Fibroblast of mammary gland (primary cell): Measurements from ENCODE around the gene CDK2AP2.
A peak's percentile ranks its signal among the peaks of the same experiment; 100 is the strongest.
"Not testable (repeated sequence)": the region's sequence is repeated elsewhere in the genome, so short reads cannot be mapped to it uniquely, and the experiment has no call there.

Source experiments
- DNase-seq: peaks from one replicate; pipeline ENCODE4 v3.0.0-alpha.2; 2010; ENCODE audit warnings: low read depth
- H3K4me3 ChIP-seq: 2 replicates; pipeline ENCODE4 v1.5.1; 2011; ENCODE audit warnings: low read depth, mild to moderate bottlenecking, low read length, moderate library complexity; ENCODE audit not compliant: control insufficient read depth
- TF ChIP-seq, protein P1 (sequence below): conservative IDR thresholded peaks from 2 replicates; pipeline ENCODE4 v1.5.1; 2011; ENCODE audit warnings: low read depth, low read length, inconsistent platforms; ENCODE audit not compliant: control insufficient read depth, insufficient read depth

Gene CDK2AP2

DNA sequence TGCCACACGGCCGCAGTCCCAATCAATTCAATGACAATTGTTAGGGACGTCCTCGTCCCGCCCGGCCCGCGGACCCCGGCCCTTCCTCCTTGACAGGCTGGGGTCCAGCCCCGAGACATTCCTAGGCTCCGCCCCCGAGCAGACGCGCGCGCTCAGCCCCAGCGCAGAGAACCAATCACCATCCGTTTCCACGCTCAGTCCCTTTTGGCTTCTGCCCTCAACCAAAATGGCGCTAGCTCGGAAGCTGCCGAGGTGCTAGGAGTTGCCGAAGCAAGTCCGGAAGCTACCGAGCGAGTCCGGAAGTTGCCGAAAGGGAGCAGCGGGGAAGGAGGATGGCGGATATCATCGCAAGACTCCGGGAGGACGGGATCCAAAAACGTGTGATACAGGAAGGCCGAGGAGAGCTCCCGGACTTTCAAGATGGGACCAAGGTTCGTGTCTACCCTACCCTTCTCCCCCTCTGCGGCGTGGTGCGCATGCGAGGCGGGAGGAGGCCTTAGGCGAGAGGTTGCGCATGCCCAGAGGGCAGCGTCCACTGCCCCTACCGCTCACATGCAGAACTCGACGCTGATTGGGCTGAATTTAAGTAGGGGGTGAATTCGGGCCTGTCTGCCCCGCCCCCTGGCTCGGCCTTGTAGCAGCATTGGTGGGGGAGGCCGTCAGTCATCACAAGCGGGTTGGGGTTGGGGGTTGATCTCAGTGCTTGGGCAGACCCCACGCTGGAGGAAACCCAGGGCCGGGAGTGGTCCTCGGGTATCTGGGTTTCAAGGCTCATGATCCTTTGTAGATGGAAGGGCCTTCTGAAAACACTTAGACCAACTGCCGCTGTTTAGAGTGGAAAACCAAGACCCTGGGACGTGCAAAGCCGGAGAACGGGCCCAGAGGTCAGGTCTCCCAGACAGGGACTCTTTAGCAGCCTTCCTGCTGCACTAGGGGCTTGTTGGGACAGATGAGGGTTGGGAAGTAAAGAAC is 24.8 kb downstream of the CDK2AP2 start, which contains the start of gene AIP:
Gene AIP, plus strand, starts transcription at position 200 of the 972 bp plus-strand sequence. Its CDS starts 133 bp downstream, at position 333.
- peak; percentile 97 for DNase-seq
- TF ChIP-seq, protein P1, sequence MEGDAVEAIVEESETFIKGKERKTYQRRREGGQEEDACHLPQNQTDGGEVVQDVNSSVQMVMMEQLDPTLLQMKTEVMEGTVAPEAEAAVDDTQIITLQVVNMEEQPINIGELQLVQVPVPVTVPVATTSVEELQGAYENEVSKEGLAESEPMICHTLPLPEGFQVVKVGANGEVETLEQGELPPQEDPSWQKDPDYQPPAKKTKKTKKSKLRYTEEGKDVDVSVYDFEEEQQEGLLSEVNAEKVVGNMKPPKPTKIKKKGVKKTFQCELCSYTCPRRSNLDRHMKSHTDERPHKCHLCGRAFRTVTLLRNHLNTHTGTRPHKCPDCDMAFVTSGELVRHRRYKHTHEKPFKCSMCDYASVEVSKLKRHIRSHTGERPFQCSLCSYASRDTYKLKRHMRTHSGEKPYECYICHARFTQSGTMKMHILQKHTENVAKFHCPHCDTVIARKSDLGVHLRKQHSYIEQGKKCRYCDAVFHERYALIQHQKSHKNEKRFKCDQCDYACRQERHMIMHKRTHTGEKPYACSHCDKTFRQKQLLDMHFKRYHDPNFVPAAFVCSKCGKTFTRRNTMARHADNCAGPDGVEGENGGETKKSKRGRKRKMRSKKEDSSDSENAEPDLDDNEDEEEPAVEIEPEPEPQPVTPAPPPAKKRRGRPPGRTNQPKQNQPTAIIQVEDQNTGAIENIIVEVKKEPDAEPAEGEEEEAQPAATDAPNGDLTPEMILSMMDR: no peak

DNA sequence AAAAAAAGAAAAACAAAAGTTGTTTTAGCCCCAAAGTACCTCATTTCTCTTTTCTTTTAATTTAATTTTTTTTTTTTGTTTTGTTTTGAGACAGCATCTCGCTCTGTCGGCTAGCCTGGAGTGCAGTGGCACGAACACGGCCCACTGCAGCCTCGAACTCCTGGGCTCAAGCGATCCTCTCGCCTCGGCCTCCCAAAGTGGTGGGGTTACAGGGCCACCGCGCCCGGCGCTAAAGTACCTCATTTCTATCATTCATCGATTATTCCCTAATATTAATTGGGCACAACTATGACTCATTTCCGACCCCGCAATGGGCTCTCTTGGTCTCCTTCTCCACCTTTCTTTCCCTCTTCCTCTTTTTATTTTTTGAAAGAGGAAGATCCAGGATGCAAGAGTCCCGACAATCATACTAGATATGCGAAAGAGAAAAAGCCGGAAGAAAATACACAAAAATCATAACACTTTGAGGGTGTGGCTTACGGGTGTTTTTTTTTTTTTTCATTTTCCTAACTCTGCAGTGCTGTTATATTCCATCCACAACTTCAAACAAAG is 25.6 kb downstream of the CDK2AP2 start:
- DNase-seq: no peak
- TF ChIP-seq, protein P1: no peak
- H3K4me3 ChIP-seq: peak overlapping the region; percentile 66

More for the DNA sequence above, 24.8 kb downstream of the CDK2AP2 start, which contains the start of gene AIP:
- peak within 1 kb of the TSS; percentile 66 for H3K4me3 ChIP-seq

DNA sequence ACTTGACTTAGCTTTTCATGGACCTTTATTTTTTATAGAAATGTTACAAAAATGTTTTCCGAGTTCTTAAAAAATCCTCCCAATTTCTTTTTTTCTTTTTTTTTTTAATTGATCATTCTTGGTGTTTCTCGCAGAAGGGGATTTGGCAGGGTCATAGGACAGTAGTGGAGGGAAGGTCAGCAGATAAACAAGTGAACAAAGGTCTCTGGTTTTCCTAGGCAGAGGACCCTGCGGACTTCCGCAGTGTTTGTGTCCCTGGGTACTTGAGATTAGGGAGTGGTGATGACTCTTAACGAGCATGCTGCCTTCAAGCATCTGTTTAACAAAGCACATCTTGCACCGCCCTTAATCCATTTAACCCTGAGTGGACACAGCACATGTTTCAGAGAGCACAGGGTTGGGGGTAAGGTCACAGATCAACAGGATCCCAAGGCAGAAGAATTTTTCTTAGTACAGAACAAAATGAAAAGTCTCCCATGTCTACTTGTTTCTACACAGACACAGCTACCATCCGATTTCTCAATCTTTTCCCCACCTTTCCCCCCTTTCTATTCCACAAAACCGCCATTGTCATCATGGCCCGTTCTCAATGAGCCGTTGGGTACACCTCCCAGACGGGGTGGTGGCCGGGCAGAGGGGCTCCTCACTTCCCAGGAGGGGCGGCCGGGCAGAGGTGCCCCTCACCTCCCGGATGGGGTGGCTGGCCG is 30.5 kb downstream of the CDK2AP2 start:
- not testable (repeated sequence) for H3K4me3 ChIP-seq, DNase-seq

DNA sequence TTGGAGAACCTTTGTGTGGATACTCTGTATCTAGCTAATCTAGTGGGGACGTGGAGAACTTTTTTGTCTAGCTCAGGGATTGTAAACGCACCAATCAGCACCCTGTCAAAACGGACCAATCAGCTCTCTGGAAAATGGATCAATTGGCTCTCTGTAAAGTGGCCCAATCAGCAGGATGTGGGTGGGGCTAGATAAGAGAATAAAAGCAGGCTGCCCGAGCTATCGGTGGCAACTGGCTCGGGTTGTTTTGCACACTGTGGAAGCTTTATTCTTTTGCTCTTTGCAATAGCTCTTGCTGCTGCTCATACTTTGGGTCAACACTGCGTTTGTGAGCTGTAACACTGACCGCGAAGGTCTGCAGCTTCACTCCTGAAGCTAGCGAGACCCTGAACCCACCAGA is 31.3 kb downstream of the CDK2AP2 start:
- H3K4me3 ChIP-seq: not testable (repeated sequence)

DNA sequence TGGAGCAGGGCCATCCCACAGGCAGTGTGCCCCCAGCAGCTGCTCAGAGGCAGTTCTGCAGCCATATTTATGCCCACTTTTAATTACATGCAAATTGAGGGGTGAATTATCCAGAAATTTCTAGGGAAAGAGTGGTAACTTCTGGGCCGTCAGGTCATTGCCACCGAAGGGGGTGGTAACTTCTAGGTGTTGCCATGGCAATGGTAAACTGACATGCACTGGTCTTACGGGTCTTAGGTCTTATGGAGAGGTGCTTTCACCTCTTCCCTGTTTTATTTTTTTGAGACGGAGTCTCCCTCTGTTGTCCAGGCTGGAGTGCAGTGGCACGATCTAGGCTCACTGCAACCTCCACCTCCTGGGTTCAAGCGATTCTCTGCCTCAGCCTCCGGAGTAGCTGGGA is 35.1 kb downstream of the CDK2AP2 start:
- TF ChIP-seq, protein P1: no peak
- H3K4me3 ChIP-seq: no peak overlapping the region
- no peak for DNase-seq

More for the DNA sequence above, 31.3 kb downstream of the CDK2AP2 start:
- not testable (repeated sequence) for DNase-seq

DNA sequence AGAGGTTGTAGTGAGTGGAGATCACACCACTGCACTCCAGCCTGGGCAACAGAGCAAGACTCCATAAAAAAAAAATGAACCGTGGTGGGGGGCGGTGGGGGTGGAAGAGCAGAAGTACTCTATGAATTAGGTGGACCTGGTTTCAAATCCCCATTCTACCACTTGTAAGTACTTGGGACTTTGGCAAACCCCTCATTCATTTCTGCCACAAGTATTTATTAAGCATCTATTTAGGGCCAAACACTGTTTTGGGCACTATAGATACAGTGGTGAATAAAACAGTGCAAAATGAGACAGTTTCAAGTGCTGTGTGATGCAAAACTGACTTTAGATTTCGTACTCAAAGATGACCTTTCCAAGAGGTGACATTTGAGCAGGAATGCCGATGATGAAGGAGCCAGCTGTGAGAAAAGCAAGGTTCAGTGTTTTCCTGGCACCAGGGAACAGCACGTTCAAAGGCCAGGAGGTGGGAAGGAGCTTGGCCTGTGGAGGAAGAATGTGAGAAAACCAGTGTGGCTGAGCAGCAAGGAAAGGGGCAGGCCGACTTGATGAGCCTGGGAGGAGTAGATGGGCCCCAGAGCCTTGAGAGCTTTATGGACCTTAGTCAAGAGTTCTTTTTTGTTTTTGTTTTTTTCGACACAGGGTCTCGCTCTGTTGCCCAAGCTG is 37.5 kb downstream of the CDK2AP2 start:
- TF ChIP-seq, protein P1: no peak
- DNase-seq: no peak
- no peak overlapping the region for H3K4me3 ChIP-seq

DNA sequence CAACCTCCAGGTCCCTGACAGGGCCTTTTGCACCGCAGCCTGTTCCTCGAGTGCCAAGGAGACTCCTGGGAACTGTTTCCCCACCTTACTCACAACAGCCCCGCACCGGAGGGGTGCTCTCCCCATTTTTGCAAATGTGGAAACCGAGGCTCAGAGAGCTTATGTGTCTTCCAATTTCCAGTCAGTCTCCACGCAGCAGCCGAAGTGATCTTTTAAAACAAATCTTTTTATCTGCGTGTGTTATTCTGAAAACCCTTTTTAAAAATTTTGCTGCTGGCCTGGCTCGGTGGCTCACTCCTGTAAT is 38.5 kb downstream of the CDK2AP2 start:
- TF ChIP-seq, protein P1: no peak
- peak overlapping the region; percentile 70 for H3K4me3 ChIP-seq
- DNase-seq: no peak
